ENCODE results near the gene LRRC28.

GRCh38 chr15:99211926-99212325, 39.4 kb upstream of the LRRC28 start:
- TF ChIP-seq POLR2A (IDR thresholded peaks at IDR 0.05; ENCODE audit: low read depth, low read length) = no peak
- TF ChIP-seq MAX (IDR thresholded peaks at IDR 0.05; ENCODE audit: low read depth, low read length) = no peak
- no peak for TF ChIP-seq CTCF (IDR thresholded peaks at IDR 0.05 in 2 of 3, conservative IDR thresholded peaks at IDR 0.05 in 1 of 3; ENCODE audit: control insufficient read depth in 2 of 3, extremely low read depth in 1 of 3, insufficient read depth in 1 of 3, low read depth in 3 of 3, low read length in 3 of 3)
- TF ChIP-seq CREB1 (IDR thresholded peaks at IDR 0.05; ENCODE audit: low read depth) = no peak
- no peak for TF ChIP-seq RFX5 (IDR thresholded peaks at IDR 0.05; ENCODE audit: low read depth, low read length)
- no peak for TF ChIP-seq SIX5 (IDR thresholded peaks at IDR 0.05; ENCODE audit: low read depth, low read length, severe bottlenecking)
- TF ChIP-seq MEF2A (IDR thresholded peaks at IDR 0.05; ENCODE audit: insufficient read depth, low read depth, low read length) = no peak
- TF ChIP-seq CHD1 (IDR thresholded peaks at IDR 0.05; ENCODE audit: low read depth, low read length) = no peak
